ENCODE data around the gene PSAPL1. TPM values are rescaled to one million over a fixed set of nuclear protein-coding genes. Genes with fewer than 3 reads are reported as not detected.

PSAPL1 gene, protein sequence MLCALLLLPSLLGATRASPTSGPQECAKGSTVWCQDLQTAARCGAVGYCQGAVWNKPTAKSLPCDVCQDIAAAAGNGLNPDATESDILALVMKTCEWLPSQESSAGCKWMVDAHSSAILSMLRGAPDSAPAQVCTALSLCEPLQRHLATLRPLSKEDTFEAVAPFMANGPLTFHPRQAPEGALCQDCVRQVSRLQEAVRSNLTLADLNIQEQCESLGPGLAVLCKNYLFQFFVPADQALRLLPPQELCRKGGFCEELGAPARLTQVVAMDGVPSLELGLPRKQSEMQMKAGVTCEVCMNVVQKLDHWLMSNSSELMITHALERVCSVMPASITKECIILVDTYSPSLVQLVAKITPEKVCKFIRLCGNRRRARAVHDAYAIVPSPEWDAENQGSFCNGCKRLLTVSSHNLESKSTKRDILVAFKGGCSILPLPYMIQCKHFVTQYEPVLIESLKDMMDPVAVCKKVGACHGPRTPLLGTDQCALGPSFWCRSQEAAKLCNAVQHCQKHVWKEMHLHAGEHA
- not detected in 2 replicates for total RNA-seq

DNA sequence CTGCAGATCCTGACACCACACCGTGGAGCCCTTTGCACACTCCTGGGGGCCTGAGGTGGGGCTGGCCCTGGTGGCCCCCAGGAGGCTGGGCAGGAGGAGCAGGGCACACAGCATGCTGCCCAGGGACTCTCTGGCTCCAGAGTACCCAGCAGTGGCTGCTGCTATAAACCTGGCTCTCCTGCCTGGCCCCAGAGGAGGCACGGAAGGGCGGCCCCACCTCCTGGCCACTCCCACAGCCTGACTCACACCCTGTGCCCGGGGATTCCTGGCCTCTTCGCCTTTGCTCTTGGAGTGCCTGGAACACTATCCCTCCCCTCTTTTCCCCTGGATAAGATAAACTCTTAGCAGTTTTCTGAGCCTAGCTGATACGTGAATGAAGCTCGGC, at the start of gene PSAPL1:
PSAPL1 (minus strand) TSS at position 165 of the 385 bp plus-strand sequence; CDS start at position 114, 51 bp downstream.
- TF ChIP-seq, protein P1, sequence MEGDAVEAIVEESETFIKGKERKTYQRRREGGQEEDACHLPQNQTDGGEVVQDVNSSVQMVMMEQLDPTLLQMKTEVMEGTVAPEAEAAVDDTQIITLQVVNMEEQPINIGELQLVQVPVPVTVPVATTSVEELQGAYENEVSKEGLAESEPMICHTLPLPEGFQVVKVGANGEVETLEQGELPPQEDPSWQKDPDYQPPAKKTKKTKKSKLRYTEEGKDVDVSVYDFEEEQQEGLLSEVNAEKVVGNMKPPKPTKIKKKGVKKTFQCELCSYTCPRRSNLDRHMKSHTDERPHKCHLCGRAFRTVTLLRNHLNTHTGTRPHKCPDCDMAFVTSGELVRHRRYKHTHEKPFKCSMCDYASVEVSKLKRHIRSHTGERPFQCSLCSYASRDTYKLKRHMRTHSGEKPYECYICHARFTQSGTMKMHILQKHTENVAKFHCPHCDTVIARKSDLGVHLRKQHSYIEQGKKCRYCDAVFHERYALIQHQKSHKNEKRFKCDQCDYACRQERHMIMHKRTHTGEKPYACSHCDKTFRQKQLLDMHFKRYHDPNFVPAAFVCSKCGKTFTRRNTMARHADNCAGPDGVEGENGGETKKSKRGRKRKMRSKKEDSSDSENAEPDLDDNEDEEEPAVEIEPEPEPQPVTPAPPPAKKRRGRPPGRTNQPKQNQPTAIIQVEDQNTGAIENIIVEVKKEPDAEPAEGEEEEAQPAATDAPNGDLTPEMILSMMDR (IDR thresholded peaks at IDR 0.05): no peak
- Mint-ChIP-seq H3K4me3 (no peak within 1 kb of the TSS), H3K36me3 (ENCODE audit: low read depth) (no peaks in the 10 kb centered on the region), H3K27me3 (no peaks in the 10 kb centered on the region), H3K9me3 (no peaks in the 10 kb centered on the region), H3K27ac (no peak within 1 kb of the TSS), H3K4me1 (no peaks in the 10 kb centered on the region)
- intact Hi-C loops (cut with micrococcal nuclease): no loop called here
- DNase-seq (no peak), ATAC-seq (ENCODE audit: low read depth) (no peak)
- CTCF ChIA-PET: no interaction called here
- POLR2A ChIA-PET: no interaction called here

DNA sequence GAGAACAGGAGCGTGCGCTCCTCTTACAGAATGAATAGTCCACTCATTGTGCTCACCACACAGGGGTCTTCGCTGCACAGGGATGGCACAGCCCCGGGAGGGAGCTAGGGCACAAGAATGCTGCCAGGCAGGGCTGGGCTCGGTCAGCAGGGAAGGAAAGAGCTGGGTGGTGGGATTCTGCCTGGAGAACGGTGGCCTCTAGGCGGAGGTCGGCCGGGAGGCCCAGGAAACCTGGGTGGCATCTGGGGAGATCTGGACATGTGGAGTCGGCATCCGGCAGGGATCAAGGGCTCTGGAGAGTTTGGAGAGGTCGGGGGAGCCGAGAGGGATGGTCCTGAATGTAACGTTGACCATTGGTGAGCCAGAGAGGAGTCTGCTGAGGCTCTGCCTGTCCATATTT, 46.5 kb upstream of the PSAPL1 start:
- Mint-ChIP-seq H3K36me3 (ENCODE audit: low read depth) (no peaks in the 10 kb centered on the region), H3K4me1 (no peaks in the 10 kb centered on the region), H3K27ac (no peak overlapping the region), H3K27me3 (no peaks in the 10 kb centered on the region), H3K9me3 (no peaks in the 10 kb centered on the region), H3K4me3 (no peak overlapping the region)
- ChIA-PET POLR2A (no interaction called here), CTCF (no interaction called here)
- intact Hi-C loops (cut with micrococcal nuclease): no loop called here
- no peak for DNase-seq
- no peak for ATAC-seq (ENCODE audit: low read depth)
- TF ChIP-seq, protein P1 (IDR thresholded peaks at IDR 0.05): no peak

DNA sequence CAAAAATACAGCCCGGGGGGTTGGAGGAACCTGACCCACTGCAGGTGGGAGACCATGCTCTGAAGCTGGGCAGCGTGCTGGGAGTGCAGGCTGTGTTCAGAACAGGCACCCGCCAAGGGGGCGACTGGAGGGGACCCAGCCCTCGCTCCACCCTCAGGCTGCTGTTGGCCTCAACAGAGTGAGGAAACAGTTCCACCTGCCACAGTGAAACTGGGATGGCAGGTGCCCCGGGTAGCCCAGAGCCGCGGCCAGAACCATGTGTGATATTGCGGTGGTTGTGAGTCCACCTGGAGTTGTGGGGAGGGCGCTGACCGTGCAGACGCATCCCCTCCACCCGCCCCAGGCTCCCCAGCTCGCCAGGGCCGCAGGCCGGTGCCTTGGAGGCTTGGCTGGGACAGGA, 45.7 kb upstream of the PSAPL1 start:
- TF ChIP-seq, protein P1 (IDR thresholded peaks at IDR 0.05): no peak
- H3K27ac Mint-ChIP-seq: no peak overlapping the region
- intact Hi-C loops (cut with micrococcal nuclease): no loop called here
- no peaks in the 10 kb centered on the region for H3K27me3 Mint-ChIP-seq
- CTCF ChIA-PET: no interaction called here
- no peaks in the 10 kb centered on the region for H3K4me1 Mint-ChIP-seq
- DNase-seq (no peak), ATAC-seq (ENCODE audit: low read depth) (no peak)
- no peaks in the 10 kb centered on the region for H3K36me3 Mint-ChIP-seq (ENCODE audit: low read depth)
- no peak overlapping the region for H3K4me3 Mint-ChIP-seq
- POLR2A ChIA-PET: no interaction called here
- no peaks in the 10 kb centered on the region for H3K9me3 Mint-ChIP-seq

DNA sequence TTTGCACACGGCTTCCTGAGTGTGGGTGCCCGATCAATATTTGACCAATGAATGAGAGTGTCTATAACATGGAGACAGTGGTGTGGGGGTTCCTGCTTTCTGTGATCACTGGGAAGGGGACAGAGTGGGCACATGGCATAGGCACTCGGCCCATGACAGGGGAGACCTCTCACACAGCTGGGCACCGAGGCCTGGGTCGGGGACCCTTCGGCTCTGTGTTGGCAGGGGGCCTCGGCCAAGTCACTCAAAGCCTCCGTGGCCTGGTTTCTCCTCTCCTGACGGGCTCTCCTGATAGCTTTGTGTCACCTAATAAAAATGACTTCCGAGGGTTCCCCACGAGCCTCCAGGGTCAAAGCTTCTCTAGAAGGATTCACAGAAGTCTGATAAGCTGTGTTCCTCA, 43.9 kb upstream of the PSAPL1 start:
- POLR2A ChIA-PET: no interaction called here
- Mint-ChIP-seq H3K4me3 (no peak overlapping the region), H3K27me3 (no peaks in the 10 kb centered on the region)

DNA sequence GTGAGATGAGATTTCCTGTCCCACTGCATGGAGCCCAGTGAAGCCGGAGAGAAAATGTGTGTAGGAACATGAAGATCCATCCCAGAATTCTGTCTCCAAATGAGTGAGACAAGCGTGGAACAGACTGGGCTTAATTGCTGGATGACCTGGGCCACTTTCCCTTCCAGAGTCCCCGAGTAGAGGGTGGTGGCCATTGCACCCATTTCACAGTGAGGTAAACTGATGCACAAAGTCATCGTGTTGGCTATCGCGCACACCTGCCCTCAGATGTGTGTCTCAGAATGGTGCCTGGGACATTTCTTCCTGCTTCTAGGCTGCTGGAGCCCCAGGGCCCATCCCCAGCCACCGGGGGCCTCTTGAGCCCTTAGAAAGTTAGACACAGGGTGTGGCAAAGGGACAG, 43.0 kb upstream of the PSAPL1 start:
- H3K9me3 Mint-ChIP-seq: no peaks in the 10 kb centered on the region
- ATAC-seq (ENCODE audit: low read depth) (no peak), DNase-seq (no peak)
- ChIA-PET POLR2A (no interaction called here), CTCF (no interaction called here)
- no peaks in the 10 kb centered on the region for H3K27me3 Mint-ChIP-seq
- H3K4me1 Mint-ChIP-seq: no peaks in the 10 kb centered on the region
- H3K4me3 Mint-ChIP-seq: no peak overlapping the region
- H3K36me3 Mint-ChIP-seq (ENCODE audit: low read depth): no peaks in the 10 kb centered on the region
- intact Hi-C loops (cut with micrococcal nuclease): no loop called here
- TF ChIP-seq, protein P1 (IDR thresholded peaks at IDR 0.05): no peak
- no peak overlapping the region for H3K27ac Mint-ChIP-seq

More for the DNA sequence above, 43.9 kb upstream of the PSAPL1 start:
- Mint-ChIP-seq H3K9me3 (no peaks in the 10 kb centered on the region), H3K36me3 (ENCODE audit: low read depth) (no peaks in the 10 kb centered on the region), H3K27ac (no peak overlapping the region), H3K4me1 (no peaks in the 10 kb centered on the region)
- DNase-seq: no peak
- ATAC-seq (ENCODE audit: low read depth): no peak
- intact Hi-C loops (cut with micrococcal nuclease): no loop called here
- TF ChIP-seq, protein P1 (IDR thresholded peaks at IDR 0.05): no peak
- CTCF ChIA-PET: no interaction called here
